ENCODE results near the gene TM9SF2. TPM values are rescaled to one million over a fixed set of nuclear protein-coding genes. Genes with fewer than 3 reads are reported as not detected.

The TM9SF2 gene
- total RNA-seq, 4 donors from 2014 or later, result 185 to 207 (median 200) TPM

DNA sequence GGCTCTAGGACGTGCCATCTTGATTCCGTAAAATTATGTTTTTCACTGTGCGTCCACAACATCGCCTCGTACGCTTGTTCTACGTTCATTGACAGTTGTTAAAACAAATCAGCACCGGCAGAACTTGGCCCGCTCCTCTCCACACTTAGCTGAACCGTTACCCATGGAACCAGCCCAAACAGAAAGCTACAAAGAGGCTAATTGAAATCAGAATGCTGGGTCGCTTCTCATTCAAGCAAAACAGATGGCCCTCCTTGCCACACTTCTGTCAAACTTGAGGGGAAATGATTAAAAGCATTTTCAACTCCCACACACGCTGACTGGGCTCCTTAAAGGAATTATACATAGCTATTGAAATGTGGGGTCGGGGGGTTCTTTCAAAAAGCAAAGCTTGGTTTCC, 71.6 kb downstream of the TM9SF2 start:
- Histone ChIP-seq H3K4me3 (replicated peaks in 1 of 3) (no peak overlapping the region), H3K36me3 (no peaks in the 10 kb centered on the region), H3K4me1 (no peaks in the 10 kb centered on the region), H3K9me3 (no peaks in the 10 kb centered on the region), H3K27me3 (no peaks in the 10 kb centered on the region), H3K27ac (no peak overlapping the region)
- peak; percentile 29 to 42 for DNase-seq
- intact Hi-C loops (cut with DNase I), result no loop called here
- no peak for TF ChIP-seq POLR2A (IDR thresholded peaks at IDR 0.05)
- TF ChIP-seq, protein P1, sequence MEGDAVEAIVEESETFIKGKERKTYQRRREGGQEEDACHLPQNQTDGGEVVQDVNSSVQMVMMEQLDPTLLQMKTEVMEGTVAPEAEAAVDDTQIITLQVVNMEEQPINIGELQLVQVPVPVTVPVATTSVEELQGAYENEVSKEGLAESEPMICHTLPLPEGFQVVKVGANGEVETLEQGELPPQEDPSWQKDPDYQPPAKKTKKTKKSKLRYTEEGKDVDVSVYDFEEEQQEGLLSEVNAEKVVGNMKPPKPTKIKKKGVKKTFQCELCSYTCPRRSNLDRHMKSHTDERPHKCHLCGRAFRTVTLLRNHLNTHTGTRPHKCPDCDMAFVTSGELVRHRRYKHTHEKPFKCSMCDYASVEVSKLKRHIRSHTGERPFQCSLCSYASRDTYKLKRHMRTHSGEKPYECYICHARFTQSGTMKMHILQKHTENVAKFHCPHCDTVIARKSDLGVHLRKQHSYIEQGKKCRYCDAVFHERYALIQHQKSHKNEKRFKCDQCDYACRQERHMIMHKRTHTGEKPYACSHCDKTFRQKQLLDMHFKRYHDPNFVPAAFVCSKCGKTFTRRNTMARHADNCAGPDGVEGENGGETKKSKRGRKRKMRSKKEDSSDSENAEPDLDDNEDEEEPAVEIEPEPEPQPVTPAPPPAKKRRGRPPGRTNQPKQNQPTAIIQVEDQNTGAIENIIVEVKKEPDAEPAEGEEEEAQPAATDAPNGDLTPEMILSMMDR (IDR thresholded peaks at IDR 0.05), result no peak
- 28 to 43% methylated on average over 13 of the region's 13 CpGs for WGBS, 2 donors

DNA sequence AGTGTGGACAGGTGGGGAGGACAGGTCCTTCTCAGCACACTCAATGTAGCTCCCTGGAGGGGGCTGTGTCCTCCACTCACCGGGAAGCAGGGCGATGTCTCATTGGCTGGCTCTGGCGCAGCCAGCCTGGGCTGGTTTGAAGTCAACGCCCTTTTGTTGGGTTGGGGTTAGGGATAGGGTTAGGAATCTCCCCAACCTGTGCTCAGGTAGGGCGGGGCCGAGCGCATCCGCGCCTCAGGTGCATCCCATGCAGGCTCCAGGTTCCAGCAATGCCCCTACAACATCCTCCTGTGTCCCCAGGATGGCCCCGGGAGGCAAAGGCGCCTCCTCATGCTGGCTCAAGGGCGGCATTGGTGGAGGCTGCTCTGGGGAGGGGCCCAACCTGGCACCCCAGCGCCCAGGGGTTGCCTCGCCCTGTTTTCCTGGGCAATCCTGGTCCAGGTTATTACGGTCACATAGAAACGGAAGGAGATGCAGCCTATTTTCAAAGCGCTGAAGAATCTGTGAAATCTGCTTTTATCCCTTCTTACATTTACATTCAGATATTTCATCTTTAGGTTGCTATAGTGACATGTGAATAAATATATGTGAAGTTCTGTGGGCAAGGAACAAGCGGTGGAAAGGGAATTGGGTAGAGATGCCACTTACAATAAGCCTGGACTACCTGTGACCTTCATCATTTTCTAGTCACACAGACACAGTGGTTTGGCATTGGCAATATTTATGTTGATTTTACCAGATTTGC, 74.3 kb downstream of the TM9SF2 start:
- Histone ChIP-seq H3K27ac (no peak overlapping the region), H3K36me3 (no peaks in the 10 kb centered on the region), H3K4me3 (replicated peaks in 1 of 3) (no peak overlapping the region), H3K9me3 (no peaks in the 10 kb centered on the region), H3K27me3 (no peaks in the 10 kb centered on the region), H3K4me1 (no peaks in the 10 kb centered on the region)
- TF ChIP-seq POLR2A (IDR thresholded peaks at IDR 0.05), result no peak
- TF ChIP-seq, protein P1 (IDR thresholded peaks at IDR 0.05), result no peak
- DNase-seq, result no peak
- WGBS, 2 donors, result 60 to 70% methylated on average over 18 of the region's 18 CpGs
- intact Hi-C loops (cut with DNase I), result no loop called here

DNA sequence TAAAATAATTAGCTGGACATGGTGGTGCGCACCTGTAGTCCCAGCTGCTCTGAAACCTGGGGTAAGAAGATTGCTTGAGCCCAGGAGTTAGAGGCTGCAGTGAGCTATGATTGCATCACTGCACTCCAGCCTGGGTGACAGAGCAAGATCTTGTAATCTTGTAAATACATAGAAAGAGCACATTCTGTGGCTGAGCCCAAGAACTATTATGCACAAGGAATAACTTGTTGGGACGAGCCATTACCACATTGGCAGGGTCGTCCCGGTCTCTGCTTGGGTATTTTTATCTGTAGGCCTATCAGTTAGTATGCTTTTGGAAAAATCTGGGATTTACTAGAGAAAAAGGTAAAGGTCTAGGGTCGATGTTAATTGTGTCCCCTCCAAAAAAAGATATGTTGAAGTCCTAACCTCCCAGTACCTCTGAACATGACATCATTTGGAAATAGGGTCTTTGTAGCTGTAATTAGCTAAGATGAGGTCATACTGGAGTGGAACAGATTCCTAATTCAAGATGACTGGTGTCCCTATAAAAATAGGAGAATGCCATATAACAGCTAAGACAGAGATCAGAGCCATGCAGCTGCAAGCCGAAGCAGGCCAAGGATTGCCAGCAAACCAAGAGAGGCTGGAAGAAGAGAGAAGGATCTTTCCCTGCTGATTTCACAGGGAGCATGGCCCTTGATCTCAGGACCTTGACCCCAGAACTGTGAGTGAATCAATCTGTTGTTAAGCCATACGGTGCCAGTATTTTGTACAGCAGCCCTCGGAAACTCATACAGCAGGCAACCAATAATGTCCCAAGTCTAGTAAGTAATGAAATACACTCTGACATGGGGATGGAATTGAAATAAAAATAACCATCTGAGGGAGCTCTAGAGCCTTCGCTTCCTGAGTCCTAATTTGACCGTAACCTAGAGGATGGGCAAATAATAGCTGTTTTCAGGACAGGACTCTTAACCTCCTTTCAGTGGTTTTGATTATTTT, 77.0 kb downstream of the TM9SF2 start:
- no peaks in the 10 kb centered on the region for H3K36me3 ChIP-seq
- no peak for DNase-seq
- no peak for TF ChIP-seq POLR2A (IDR thresholded peaks at IDR 0.05)
- TF ChIP-seq, protein P1 (IDR thresholded peaks at IDR 0.05), result peak in 1 of 6 experiments; percentile 12
- 82% methylated on average over 10 of the region's 10 CpGs for WGBS, 2 donors
- no peaks in the 10 kb centered on the region for H3K4me1 ChIP-seq
- intact Hi-C loops (cut with DNase I), result no loop called here
- no peaks in the 10 kb centered on the region for H3K27me3 ChIP-seq
- H3K27ac ChIP-seq, result no peak overlapping the region
- no peaks in the 10 kb centered on the region for H3K9me3 ChIP-seq
- no peak overlapping the region for H3K4me3 ChIP-seq (replicated peaks in 1 of 3)

DNA sequence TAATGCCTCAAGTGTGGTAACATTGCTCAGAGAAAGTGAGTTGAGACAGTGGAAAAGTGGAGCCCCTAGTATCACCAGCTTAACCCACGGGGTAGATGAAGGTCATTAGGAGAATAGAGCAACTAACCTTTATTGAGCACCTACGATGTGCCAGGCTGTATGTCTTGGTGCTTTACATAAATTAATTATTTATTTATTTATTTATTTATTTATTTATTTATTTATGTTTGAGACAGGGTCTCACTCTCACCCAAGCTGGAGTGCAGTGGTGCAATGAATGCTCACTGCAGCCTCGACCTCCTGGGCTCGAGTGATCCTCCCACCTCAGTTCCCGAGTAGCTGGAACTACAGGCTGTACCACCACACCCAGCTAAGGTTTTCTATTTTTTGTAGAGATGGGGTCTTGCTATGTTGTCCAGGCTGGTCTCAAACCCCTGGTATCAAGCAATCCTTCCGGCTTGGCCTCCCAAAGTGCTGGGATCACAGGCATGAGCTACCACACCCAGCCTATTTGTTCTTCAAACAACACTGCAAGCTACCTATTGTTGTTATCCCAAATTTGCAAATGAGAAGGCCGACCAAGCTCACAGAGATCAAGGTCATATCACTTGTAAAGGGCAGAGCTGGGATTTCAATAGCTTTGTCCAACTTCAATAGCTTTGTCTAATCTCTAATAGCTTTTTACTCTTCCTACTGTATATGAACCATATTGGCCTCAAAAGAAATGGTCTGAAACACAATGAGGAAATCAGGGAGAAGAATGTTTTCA, 79.4 kb downstream of the TM9SF2 start:
- intact Hi-C loops (cut with DNase I), result no loop called here
- DNase-seq, result no peak
- H3K36me3 ChIP-seq, result no peaks in the 10 kb centered on the region
- TF ChIP-seq POLR2A (IDR thresholded peaks at IDR 0.05), result no peak
- TF ChIP-seq, protein P1 (IDR thresholded peaks at IDR 0.05), result no peak
- no peaks in the 10 kb centered on the region for H3K27me3 ChIP-seq
- H3K27ac ChIP-seq, result no peak overlapping the region
- H3K4me3 ChIP-seq (replicated peaks in 1 of 3), result no peak overlapping the region
- 90 to 94% methylated on average over 7 of the region's 7 CpGs for WGBS, 2 donors
- no peaks in the 10 kb centered on the region for H3K9me3 ChIP-seq
- H3K4me1 ChIP-seq, result no peaks in the 10 kb centered on the region

Data from thyroid gland (tissue), 4 donors.